ENCODE results near the gene IL10.

Gene IL10

GRCh38 chr1:206742719-206743383, 29.4 kb downstream of the IL10 start:
- H3K27ac ChIP-seq (replicated peaks) = no peak overlapping the region
- H3K27me3 ChIP-seq (ENCODE audit: insufficient read depth, poor library complexity, severe bottlenecking) = no peaks in the 10 kb centered on the region
- no peak for DNase-seq (ENCODE audit: low read depth in 1 of 2, low spot score in 1 of 2)
- no peak overlapping the region for H3K4me3 ChIP-seq (replicated peaks; ENCODE audit: insufficient read depth, low read length)
- TF ChIP-seq SPI1 (IDR thresholded peaks at IDR 0.05; ENCODE audit: borderline replicate concordance, low read depth) (no peak), POLR2AphosphoS5 (IDR thresholded peaks at IDR 0.05; ENCODE audit: low read depth) (no peak), CTCF (IDR thresholded peaks at IDR 0.05; ENCODE audit: insufficient read depth, low read length) (no peak), GABPA (IDR thresholded peaks at IDR 0.05; ENCODE audit: low read depth) (no peak)
- TF ChIP-seq, protein P1, sequence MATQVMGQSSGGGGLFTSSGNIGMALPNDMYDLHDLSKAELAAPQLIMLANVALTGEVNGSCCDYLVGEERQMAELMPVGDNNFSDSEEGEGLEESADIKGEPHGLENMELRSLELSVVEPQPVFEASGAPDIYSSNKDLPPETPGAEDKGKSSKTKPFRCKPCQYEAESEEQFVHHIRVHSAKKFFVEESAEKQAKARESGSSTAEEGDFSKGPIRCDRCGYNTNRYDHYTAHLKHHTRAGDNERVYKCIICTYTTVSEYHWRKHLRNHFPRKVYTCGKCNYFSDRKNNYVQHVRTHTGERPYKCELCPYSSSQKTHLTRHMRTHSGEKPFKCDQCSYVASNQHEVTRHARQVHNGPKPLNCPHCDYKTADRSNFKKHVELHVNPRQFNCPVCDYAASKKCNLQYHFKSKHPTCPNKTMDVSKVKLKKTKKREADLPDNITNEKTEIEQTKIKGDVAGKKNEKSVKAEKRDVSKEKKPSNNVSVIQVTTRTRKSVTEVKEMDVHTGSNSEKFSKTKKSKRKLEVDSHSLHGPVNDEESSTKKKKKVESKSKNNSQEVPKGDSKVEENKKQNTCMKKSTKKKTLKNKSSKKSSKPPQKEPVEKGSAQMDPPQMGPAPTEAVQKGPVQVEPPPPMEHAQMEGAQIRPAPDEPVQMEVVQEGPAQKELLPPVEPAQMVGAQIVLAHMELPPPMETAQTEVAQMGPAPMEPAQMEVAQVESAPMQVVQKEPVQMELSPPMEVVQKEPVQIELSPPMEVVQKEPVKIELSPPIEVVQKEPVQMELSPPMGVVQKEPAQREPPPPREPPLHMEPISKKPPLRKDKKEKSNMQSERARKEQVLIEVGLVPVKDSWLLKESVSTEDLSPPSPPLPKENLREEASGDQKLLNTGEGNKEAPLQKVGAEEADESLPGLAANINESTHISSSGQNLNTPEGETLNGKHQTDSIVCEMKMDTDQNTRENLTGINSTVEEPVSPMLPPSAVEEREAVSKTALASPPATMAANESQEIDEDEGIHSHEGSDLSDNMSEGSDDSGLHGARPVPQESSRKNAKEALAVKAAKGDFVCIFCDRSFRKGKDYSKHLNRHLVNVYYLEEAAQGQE (IDR thresholded peaks at IDR 0.05; ENCODE audit: insufficient replicate concordance, low read depth) = no peak

GRCh38 chr1:206741142-206741701, 31.1 kb downstream of the IL10 start:
- no peak overlapping the region for H3K4me3 ChIP-seq (replicated peaks; ENCODE audit: insufficient read depth, low read length)
- TF ChIP-seq GABPA (IDR thresholded peaks at IDR 0.05; ENCODE audit: low read depth) (no peak), CTCF (IDR thresholded peaks at IDR 0.05; ENCODE audit: insufficient read depth, low read length) (no peak), SPI1 (IDR thresholded peaks at IDR 0.05; ENCODE audit: borderline replicate concordance, low read depth) (no peak), POLR2AphosphoS5 (IDR thresholded peaks at IDR 0.05; ENCODE audit: low read depth) (no peak)
- TF ChIP-seq, protein P1 (IDR thresholded peaks at IDR 0.05; ENCODE audit: insufficient replicate concordance, low read depth) = no peak
- no peak overlapping the region for H3K27ac ChIP-seq (replicated peaks)
- H3K27me3 ChIP-seq (ENCODE audit: insufficient read depth, poor library complexity, severe bottlenecking) = no peaks in the 10 kb centered on the region
- no peak for DNase-seq (ENCODE audit: low read depth in 1 of 2, low spot score in 1 of 2)

DNA sequence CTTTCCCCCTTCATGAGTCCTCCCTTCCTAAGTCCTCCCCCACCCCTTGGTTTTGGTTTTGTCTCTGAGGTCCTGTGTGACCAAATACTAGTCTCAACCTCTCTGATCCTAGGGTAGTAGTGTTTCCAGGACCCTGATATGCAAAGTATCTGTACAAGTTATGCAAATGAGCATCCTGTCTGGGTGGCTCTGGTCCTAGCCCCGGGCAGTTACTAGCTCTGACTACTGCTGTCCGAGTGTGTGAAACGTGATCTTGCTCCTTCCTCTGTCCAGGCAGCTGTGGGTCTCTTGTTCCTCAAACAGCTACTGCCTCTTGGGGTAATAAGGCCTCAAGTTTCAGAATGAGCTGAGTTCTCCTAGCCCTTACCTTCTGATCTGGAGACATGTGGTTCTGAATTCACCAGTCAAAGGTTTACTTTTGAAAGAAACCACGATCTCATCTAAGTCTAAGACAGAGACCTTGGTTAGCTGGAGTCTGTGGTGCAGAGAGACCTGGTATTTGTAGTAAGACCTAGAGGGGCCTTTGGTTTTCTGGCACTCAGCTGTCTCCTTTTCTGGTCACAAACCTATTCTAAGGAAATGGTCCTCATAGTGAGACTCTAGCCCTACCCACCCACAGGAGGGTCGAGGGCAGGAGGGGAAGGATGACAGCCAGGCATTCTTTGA, 32.8 kb downstream of the IL10 start:
- H3K27me3 ChIP-seq (ENCODE audit: insufficient read depth, poor library complexity, severe bottlenecking) = no peaks in the 10 kb centered on the region
- H3K4me3 ChIP-seq (replicated peaks; ENCODE audit: insufficient read depth, low read length) = no peak overlapping the region
- H3K27ac ChIP-seq (replicated peaks) = no peak overlapping the region
- DNase-seq (ENCODE audit: low read depth in 1 of 2, low spot score in 1 of 2) = peak in 1 of 2 experiments; percentile 55
- TF ChIP-seq POLR2AphosphoS5 (IDR thresholded peaks at IDR 0.05; ENCODE audit: low read depth) = no peak
- TF ChIP-seq, protein P1 (IDR thresholded peaks at IDR 0.05; ENCODE audit: insufficient replicate concordance, low read depth) = no peak
- no peak for TF ChIP-seq SPI1 (IDR thresholded peaks at IDR 0.05; ENCODE audit: borderline replicate concordance, low read depth)
- TF ChIP-seq GABPA (IDR thresholded peaks at IDR 0.05; ENCODE audit: low read depth) = no peak
- no peak for TF ChIP-seq CTCF (IDR thresholded peaks at IDR 0.05; ENCODE audit: insufficient read depth, low read length)

Data from HL-60 (cell line).